Neural cell (in vitro differentiated cells): ENCODE results near the gene INPP5D. TPM values are rescaled to one million over a fixed set of nuclear protein-coding genes. Genes with fewer than 3 reads are reported as not detected.

Source experiments
- H2AFZ ChIP-seq: fragments of 200-600, 300-800 bp; sonication (generic), shearing (Covaris generic); 2 replicates; pipeline ENCODE4 v1.6.0; 2014; ENCODE audit warnings: low read depth, mild to moderate bottlenecking, antibody characterized with exemption, low read length, moderate library complexity
- H3F3A ChIP-seq: fragments of 200-600 bp; shearing (Covaris generic); 2 replicates; pipeline ENCODE4 v1.6.1; 2016; ENCODE audit warnings: mild to moderate bottlenecking, moderate library complexity, mixed read lengths, antibody characterized with exemption, low read length; ENCODE audit not compliant: insufficient read depth, poor library complexity, severe bottlenecking
- H3K27ac ChIP-seq: fragments of 200-600, 300-800 bp; sonication (generic), shearing (Covaris generic); 2 replicates; pipeline ENCODE4 v1.5.1; 2014; ENCODE audit warnings: mild to moderate bottlenecking, low read length, moderate library complexity
- H3K27me3 ChIP-seq: fragments of 300-800, 200-600 bp; sonication (generic), shearing (Covaris generic); 2 replicates; pipeline ENCODE4 v1.6.0; 2014; ENCODE audit warnings: mild to moderate bottlenecking, low read depth, low read length, moderate library complexity; ENCODE audit not compliant: insufficient read depth
- H3K36me3 ChIP-seq: fragments of 300-800, 200-600 bp; sonication (generic), shearing (Covaris generic); 2 replicates; pipeline ENCODE4 v1.5.1; 2014; ENCODE audit warnings: mild to moderate bottlenecking, antibody characterized with exemption, low read length, moderate library complexity; ENCODE audit not compliant: insufficient read depth
- H3K4me2 ChIP-seq: fragments of 300-800, 200-600 bp; sonication (generic), shearing (Covaris generic); 2 replicates; pipeline ENCODE4 v1.6.0; 2014; ENCODE audit warnings: mild to moderate bottlenecking, low read length
- H3K4me3 ChIP-seq: fragments of 300-800, 200-600 bp; sonication (generic), shearing (Covaris generic); 2 replicates; pipeline ENCODE4 v1.5.1; 2014; ENCODE audit warnings: mild to moderate bottlenecking, low read length, moderate library complexity
- H3K79me2 ChIP-seq: fragments of 200-600 bp; shearing (Covaris generic); replicated peaks from 2 replicates; pipeline ENCODE4 v1.6.0; 2014; ENCODE audit warnings: mild to moderate bottlenecking, low read length, moderate library complexity; ENCODE audit not compliant: insufficient read depth
- H3K9ac ChIP-seq: fragments of 300-800, 200-600 bp; sonication (generic), shearing (Covaris generic); 2 replicates; pipeline ENCODE4 v1.6.1; 2016; ENCODE audit warnings: mild to moderate bottlenecking, low read length, mixed read lengths
- H3K9me2 ChIP-seq: fragments of 200-600 bp; shearing (Covaris generic); 2 replicates; pipeline ENCODE4 v1.6.1; 2016; ENCODE audit warnings: mild to moderate bottlenecking, low read length, mixed read lengths; ENCODE audit not compliant: insufficient read depth
- H3K9me3 ChIP-seq: fragments of 200-600, 300-800 bp; sonication (generic), shearing (Covaris generic); 2 replicates; pipeline ENCODE4 v1.6.1; 2016; ENCODE audit warnings: mild to moderate bottlenecking, mixed run types, low read length, moderate library complexity, mixed read lengths
- H4K20me1 ChIP-seq: fragments of 200-600 bp; shearing (Covaris generic); 2 replicates; pipeline ENCODE4 v1.6.1; 2016; ENCODE audit warnings: mild to moderate bottlenecking, mixed run types; ENCODE audit not compliant: insufficient read depth
- EP300 ChIP-seq: fragments of 450-650 bp; conservative IDR thresholded peaks from 2 replicates; pipeline ENCODE4 v1.6.1; 2014; ENCODE audit warnings: antibody characterized with exemption, mild to moderate bottlenecking, moderate library complexity; ENCODE audit not compliant: poor library complexity, severe bottlenecking
- EZH2 ChIP-seq: fragments of 200-600, 300-800 bp; shearing (Covaris generic), sonication (generic); IDR thresholded peaks from 2 replicates; pipeline ENCODE4 v1.6.1; 2014; ENCODE audit warnings: antibody characterized with exemption, low read length, borderline replicate concordance, mild to moderate bottlenecking; ENCODE audit not compliant: insufficient read depth, poor library complexity, severe bottlenecking
- MXI1 ChIP-seq: fragments of 450-650 bp; conservative IDR thresholded peaks from 2 replicates; pipeline ENCODE4 v1.6.1; 2014; ENCODE audit warnings: antibody characterized with exemption, mild to moderate bottlenecking; ENCODE audit not compliant: poor library complexity, severe bottlenecking
- POLR2AphosphoS5 ChIP-seq: IDR thresholded peaks from 2 replicates; pipeline ENCODE4 v1.6.1; 2012
- RAD21 ChIP-seq: fragments of 450-650 bp; conservative IDR thresholded peaks from 2 replicates; pipeline ENCODE4 v1.6.1; 2014; ENCODE audit warnings: antibody characterized with exemption, mild to moderate bottlenecking, moderate library complexity
- SMC3 ChIP-seq: fragments of 450-650 bp; conservative IDR thresholded peaks from 2 replicates; pipeline ENCODE4 v1.6.1; 2014; ENCODE audit warnings: antibody characterized with exemption, mild to moderate bottlenecking, moderate library complexity; ENCODE audit not compliant: poor library complexity
- TAF1 ChIP-seq: IDR thresholded peaks from 2 replicates; pipeline ENCODE4 v1.6.1; 2012; ENCODE audit warnings: low read depth
- polyA plus RNA-seq: library from polyadenylated mRNA; depleted of rRNA; stranded (reverse); fragments of >200 nt; gene quantifications from 2 replicates; pipeline ENCODE4 v1.2.3, GENCODE V29; 2014
- TF ChIP-seq, protein P1 (sequence below): IDR thresholded peaks from 2 replicates; pipeline ENCODE4 v1.6.1; 2012; ENCODE audit warnings: borderline replicate concordance
- TF ChIP-seq, protein P2 (sequence below): fragments of 450-650 bp; IDR thresholded peaks from 2 replicates; pipeline ENCODE4 v1.5.1; 2014; ENCODE audit warnings: antibody characterized with exemption, mild to moderate bottlenecking, moderate library complexity; ENCODE audit not compliant: poor library complexity, severe bottlenecking

Gene INPP5D
- polyA plus RNA-seq, 1 donor from 2014 or later: not detected

DNA sequence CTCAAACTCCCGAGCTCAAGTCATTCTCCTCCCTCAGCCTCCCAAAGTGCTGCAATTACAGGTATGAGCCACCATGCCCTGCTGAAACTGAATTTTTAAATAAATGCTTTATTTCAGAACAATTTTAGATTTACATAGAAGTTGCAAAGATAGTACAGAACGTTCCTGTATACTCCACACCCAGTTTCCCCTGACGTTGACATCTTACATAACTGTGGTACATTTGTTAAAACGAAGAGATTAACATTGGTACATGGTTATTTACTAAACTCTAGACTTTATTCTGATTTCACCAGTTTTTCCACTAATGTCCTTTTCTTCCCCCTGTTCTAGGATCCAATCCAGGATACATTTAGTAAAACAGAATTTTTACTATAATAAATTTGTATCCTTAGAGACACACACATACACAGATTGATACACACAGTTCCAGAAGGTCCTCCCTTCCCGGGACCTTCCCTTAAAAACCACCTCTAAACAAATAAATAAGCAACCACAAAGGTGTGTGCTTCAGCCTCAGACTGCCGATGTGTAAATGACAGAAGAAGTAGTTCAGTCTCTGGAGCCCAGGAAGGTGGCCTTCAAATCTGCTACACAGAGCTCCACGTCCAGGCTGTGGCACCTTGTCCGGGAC lies 20.8 kb upstream of the INPP5D start:
- no peak for TF ChIP-seq POLR2AphosphoS5
- TF ChIP-seq, protein P1, sequence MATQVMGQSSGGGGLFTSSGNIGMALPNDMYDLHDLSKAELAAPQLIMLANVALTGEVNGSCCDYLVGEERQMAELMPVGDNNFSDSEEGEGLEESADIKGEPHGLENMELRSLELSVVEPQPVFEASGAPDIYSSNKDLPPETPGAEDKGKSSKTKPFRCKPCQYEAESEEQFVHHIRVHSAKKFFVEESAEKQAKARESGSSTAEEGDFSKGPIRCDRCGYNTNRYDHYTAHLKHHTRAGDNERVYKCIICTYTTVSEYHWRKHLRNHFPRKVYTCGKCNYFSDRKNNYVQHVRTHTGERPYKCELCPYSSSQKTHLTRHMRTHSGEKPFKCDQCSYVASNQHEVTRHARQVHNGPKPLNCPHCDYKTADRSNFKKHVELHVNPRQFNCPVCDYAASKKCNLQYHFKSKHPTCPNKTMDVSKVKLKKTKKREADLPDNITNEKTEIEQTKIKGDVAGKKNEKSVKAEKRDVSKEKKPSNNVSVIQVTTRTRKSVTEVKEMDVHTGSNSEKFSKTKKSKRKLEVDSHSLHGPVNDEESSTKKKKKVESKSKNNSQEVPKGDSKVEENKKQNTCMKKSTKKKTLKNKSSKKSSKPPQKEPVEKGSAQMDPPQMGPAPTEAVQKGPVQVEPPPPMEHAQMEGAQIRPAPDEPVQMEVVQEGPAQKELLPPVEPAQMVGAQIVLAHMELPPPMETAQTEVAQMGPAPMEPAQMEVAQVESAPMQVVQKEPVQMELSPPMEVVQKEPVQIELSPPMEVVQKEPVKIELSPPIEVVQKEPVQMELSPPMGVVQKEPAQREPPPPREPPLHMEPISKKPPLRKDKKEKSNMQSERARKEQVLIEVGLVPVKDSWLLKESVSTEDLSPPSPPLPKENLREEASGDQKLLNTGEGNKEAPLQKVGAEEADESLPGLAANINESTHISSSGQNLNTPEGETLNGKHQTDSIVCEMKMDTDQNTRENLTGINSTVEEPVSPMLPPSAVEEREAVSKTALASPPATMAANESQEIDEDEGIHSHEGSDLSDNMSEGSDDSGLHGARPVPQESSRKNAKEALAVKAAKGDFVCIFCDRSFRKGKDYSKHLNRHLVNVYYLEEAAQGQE: no peak
- no peak for TF ChIP-seq EZH2
- TF ChIP-seq, protein P2, sequence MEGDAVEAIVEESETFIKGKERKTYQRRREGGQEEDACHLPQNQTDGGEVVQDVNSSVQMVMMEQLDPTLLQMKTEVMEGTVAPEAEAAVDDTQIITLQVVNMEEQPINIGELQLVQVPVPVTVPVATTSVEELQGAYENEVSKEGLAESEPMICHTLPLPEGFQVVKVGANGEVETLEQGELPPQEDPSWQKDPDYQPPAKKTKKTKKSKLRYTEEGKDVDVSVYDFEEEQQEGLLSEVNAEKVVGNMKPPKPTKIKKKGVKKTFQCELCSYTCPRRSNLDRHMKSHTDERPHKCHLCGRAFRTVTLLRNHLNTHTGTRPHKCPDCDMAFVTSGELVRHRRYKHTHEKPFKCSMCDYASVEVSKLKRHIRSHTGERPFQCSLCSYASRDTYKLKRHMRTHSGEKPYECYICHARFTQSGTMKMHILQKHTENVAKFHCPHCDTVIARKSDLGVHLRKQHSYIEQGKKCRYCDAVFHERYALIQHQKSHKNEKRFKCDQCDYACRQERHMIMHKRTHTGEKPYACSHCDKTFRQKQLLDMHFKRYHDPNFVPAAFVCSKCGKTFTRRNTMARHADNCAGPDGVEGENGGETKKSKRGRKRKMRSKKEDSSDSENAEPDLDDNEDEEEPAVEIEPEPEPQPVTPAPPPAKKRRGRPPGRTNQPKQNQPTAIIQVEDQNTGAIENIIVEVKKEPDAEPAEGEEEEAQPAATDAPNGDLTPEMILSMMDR: no peak
- TF ChIP-seq TAF1: no peak
- no peak for TF ChIP-seq SMC3
- TF ChIP-seq RAD21: no peak
- TF ChIP-seq MXI1: no peak
- TF ChIP-seq EP300: no peak
- H3K27ac ChIP-seq: no peak overlapping the region
- no peaks in the 10 kb centered on the region for H3K27me3 ChIP-seq
- no peaks in the 10 kb centered on the region for H3K79me2 ChIP-seq
- H3K9ac ChIP-seq: no peak overlapping the region
- no peak overlapping the region for H3K4me3 ChIP-seq
- H3F3A ChIP-seq: no peaks in the 10 kb centered on the region
- no peak overlapping the region for H2AFZ ChIP-seq
- H3K4me2 ChIP-seq: no peak overlapping the region
- H3K36me3 ChIP-seq: no peaks in the 10 kb centered on the region
- no peaks in the 10 kb centered on the region for H4K20me1 ChIP-seq
- H3K9me2 ChIP-seq: no peaks in the 10 kb centered on the region
- H3K9me3 ChIP-seq: no peaks in the 10 kb centered on the region

DNA sequence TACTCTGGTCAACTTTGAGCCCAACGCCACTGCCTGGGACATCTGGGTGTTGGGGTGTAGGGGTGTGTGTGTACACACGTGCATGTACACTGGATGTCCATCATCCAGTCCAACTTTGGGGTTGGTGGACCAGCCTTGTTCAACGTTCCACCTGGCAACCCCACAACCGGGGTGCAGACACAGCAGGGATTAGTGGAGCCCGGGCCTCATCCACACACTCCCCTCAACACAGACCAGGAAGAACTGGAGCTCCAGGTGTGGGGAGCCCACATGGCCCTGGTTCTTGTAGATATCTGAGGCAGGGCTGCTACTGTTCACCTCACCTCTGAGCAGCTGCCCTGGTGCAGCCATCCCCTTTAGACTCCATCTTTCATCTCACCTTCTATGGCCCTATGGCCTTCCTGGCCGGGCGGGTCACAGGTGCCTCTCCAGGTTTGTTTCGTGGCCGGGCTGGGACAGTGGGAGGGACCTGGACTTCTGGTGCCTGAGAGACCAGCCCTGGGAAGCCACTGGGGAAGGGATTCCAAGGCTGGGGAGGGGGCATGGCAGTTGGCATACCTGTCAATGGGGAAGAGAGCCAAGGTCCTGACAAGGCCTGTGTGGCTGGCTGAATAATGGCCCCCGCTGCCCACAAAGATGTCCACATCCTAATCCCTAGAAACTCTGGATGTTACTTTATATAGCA lies 20.2 kb upstream of the INPP5D start:
- Histone ChIP-seq H3K27me3 (no peaks in the 10 kb centered on the region), H3K9me2 (no peaks in the 10 kb centered on the region)

More for the DNA sequence above, 20.2 kb upstream of the INPP5D start:
- no peaks in the 10 kb centered on the region for H3K79me2 ChIP-seq
- H3F3A ChIP-seq: no peaks in the 10 kb centered on the region
- H3K9me3 ChIP-seq: no peaks in the 10 kb centered on the region
- no peak overlapping the region for H3K27ac ChIP-seq
- H3K4me3 ChIP-seq: no peak overlapping the region
- TF ChIP-seq TAF1: no peak
- no peak for TF ChIP-seq RAD21
- no peak for TF ChIP-seq SMC3
- TF ChIP-seq, protein P2: no peak
- no peak for TF ChIP-seq EP300
- no peak overlapping the region for H3K4me2 ChIP-seq
- no peaks in the 10 kb centered on the region for H4K20me1 ChIP-seq
- H2AFZ ChIP-seq: no peak overlapping the region
- no peak overlapping the region for H3K9ac ChIP-seq
- no peaks in the 10 kb centered on the region for H3K36me3 ChIP-seq
